IPS-15b (cell line): ENCODE measurements around the gene TGFBR3L.

Source experiments
- H3K27me3 ChIP-seq: one replicate; pipeline ENCODE4 v1.6.1; 2013; ENCODE audit warnings: low read length; ENCODE audit not compliant: control insufficient read depth, insufficient read depth
- H3K36me3 ChIP-seq: one replicate; pipeline ENCODE4 v1.6.1; 2013; ENCODE audit warnings: low read length; ENCODE audit not compliant: control insufficient read depth, insufficient read depth
- H3K4me1 ChIP-seq: one replicate; pipeline ENCODE4 v1.6.1; 2013; ENCODE audit warnings: mild to moderate bottlenecking, low read length; ENCODE audit not compliant: control insufficient read depth, insufficient read depth
- H3K4me3 ChIP-seq: one replicate; pipeline ENCODE4 v1.5.1; 2013; ENCODE audit warnings: low read depth, low read length
- H3K9ac ChIP-seq: one replicate; pipeline ENCODE4 v1.6.1; 2013; ENCODE audit warnings: low read depth, mild to moderate bottlenecking, low read length
- H3K9me3 ChIP-seq: one replicate; pipeline ENCODE4 v1.6.1; 2013; ENCODE audit warnings: mild to moderate bottlenecking, low read length; ENCODE audit not compliant: control insufficient read depth, insufficient read depth

Gene TGFBR3L

GRCh38 chr19:7900931-7901330, 13.7 kb upstream of the TGFBR3L start:
- H3K27me3 ChIP-seq = no peaks in the 10 kb centered on the region
- H3K4me3 ChIP-seq = no peak overlapping the region
- peaks cover 18% of the 10 kb centered on the region for H3K36me3 ChIP-seq
- no peaks in the 10 kb centered on the region for H3K9me3 ChIP-seq
- no peak overlapping the region for H3K9ac ChIP-seq
- peaks cover 2% of the 10 kb centered on the region for H3K4me1 ChIP-seq

- H3K4me3 ChIP-seq = no peak overlapping the region
- no peaks in the 10 kb centered on the region for H3K27me3 ChIP-seq
- peaks cover 2% of the 10 kb centered on the region for H3K4me1 ChIP-seq
- H3K36me3 ChIP-seq = peaks cover 22% of the 10 kb centered on the region
- H3K9ac ChIP-seq = no peak overlapping the region
- H3K9me3 ChIP-seq = no peaks in the 10 kb centered on the region
Observed at GRCh38 chr19:7901337-7901736, 13.3 kb upstream of the TGFBR3L start.

- Histone ChIP-seq H3K27me3 (no peaks in the 10 kb centered on the region), H3K4me3 (peak overlapping the region; percentile 88), H3K36me3 (peaks cover 22% of the 10 kb centered on the region), H3K9ac (peak overlapping the region; percentile 96), H3K4me1 (peaks cover 2% of the 10 kb centered on the region), H3K9me3 (no peaks in the 10 kb centered on the region)
Observed at GRCh38 chr19:7902796-7903243, 11.8 kb upstream of the TGFBR3L start.

- Histone ChIP-seq H3K27me3 (no peaks in the 10 kb centered on the region), H3K4me3 (peak within 1 kb of the TSS; percentile 88), H3K9ac (peak within 1 kb of the TSS; percentile 96), H3K4me1 (peaks cover 2% of the 10 kb centered on the region), H3K9me3 (no peaks in the 10 kb centered on the region), H3K36me3 (peaks cover 22% of the 10 kb centered on the region)
Observed at GRCh38 chr19:7903244-7904073, 11.2 kb upstream of the TGFBR3L start, which contains the start of gene MAP2K7. TSS of gene MAP2K7 (plus strand) at chr19:7903877. CDS start at chr19:7903945, 68 bp downstream.

GRCh38 chr19:7904074-7905020, 10.3 kb upstream of the TGFBR3L start:
- Histone ChIP-seq H3K27me3 (no peaks in the 10 kb centered on the region), H3K36me3 (peaks cover 22% of the 10 kb centered on the region), H3K4me1 (peaks cover 2% of the 10 kb centered on the region), H3K9ac (peak overlapping the region; percentile 70), H3K4me3 (peak overlapping the region; percentile 88), H3K9me3 (no peaks in the 10 kb centered on the region)

GRCh38 chr19:7905268-7905667, 9.4 kb upstream of the TGFBR3L start:
- Histone ChIP-seq H3K36me3 (peaks cover 16% of the 10 kb centered on the region), H3K9me3 (no peaks in the 10 kb centered on the region), H3K27me3 (no peaks in the 10 kb centered on the region), H3K9ac (no peak overlapping the region), H3K4me1 (peaks cover 2% of the 10 kb centered on the region), H3K4me3 (peak overlapping the region; percentile 88)

GRCh38 chr19:7905859-7906258, 8.8 kb upstream of the TGFBR3L start:
- no peaks in the 10 kb centered on the region for H3K27me3 ChIP-seq
- H3K4me1 ChIP-seq = peaks cover 2% of the 10 kb centered on the region
- peaks cover 17% of the 10 kb centered on the region for H3K36me3 ChIP-seq
- H3K9ac ChIP-seq = no peak overlapping the region
- no peaks in the 10 kb centered on the region for H3K9me3 ChIP-seq
- no peak overlapping the region for H3K4me3 ChIP-seq

GRCh38 chr19:7907122-7907521, 7.5 kb upstream of the TGFBR3L start:
- Histone ChIP-seq H3K27me3 (no peaks in the 10 kb centered on the region), H3K36me3 (peaks cover 26% of the 10 kb centered on the region), H3K9ac (no peak overlapping the region), H3K4me3 (no peak overlapping the region), H3K9me3 (no peaks in the 10 kb centered on the region), H3K4me1 (peaks cover 2% of the 10 kb centered on the region)

GRCh38 chr19:7907544-7907943, 7.1 kb upstream of the TGFBR3L start:
- no peak overlapping the region for H3K9ac ChIP-seq

GRCh38 chr19:7908078-7908699, 6.4 kb upstream of the TGFBR3L start:
- peaks cover 28% of the 10 kb centered on the region for H3K36me3 ChIP-seq

More at GRCh38 chr19:7907544-7907943, 7.1 kb upstream of the TGFBR3L start:
- Histone ChIP-seq H3K4me1 (peaks cover 2% of the 10 kb centered on the region), H3K9me3 (no peaks in the 10 kb centered on the region), H3K27me3 (no peaks in the 10 kb centered on the region), H3K4me3 (no peak overlapping the region), H3K36me3 (peaks cover 28% of the 10 kb centered on the region)

GRCh38 chr19:7908742-7909461, 5.7 kb upstream of the TGFBR3L start:
- Histone ChIP-seq H3K4me1 (peaks cover 2% of the 10 kb centered on the region), H3K9me3 (no peaks in the 10 kb centered on the region), H3K27me3 (no peaks in the 10 kb centered on the region), H3K9ac (no peak overlapping the region), H3K4me3 (no peak overlapping the region), H3K36me3 (peaks cover 28% of the 10 kb centered on the region)

More at GRCh38 chr19:7908078-7908699, 6.4 kb upstream of the TGFBR3L start:
- Histone ChIP-seq H3K4me3 (no peak overlapping the region), H3K4me1 (peaks cover 2% of the 10 kb centered on the region), H3K9me3 (no peaks in the 10 kb centered on the region), H3K27me3 (no peaks in the 10 kb centered on the region), H3K9ac (no peak overlapping the region)
